22Rv1 (cell line): Measurements from ENCODE around the gene RSPO1.

ENCODE experiments used
- CTCF ChIP-seq: fragments of 450-650 bp; IDR thresholded peaks from 2 replicates; pipeline ENCODE4 v1.5.1; 2017; ENCODE audit warnings: mild to moderate bottlenecking
- ZFX ChIP-seq: fragments of 450-650 bp; IDR thresholded peaks from 2 replicates; pipeline ENCODE4 v1.6.1; 2017; ENCODE audit warnings: antibody characterized with exemption, borderline replicate concordance

- TF ChIP-seq CTCF: no peak
- no peak for TF ChIP-seq ZFX
Observed at GRCh38 chr1:37612186-37612585, 22.5 kb downstream of the RSPO1 start.
